ENCODE results near the gene OSER1.
"Not testable (repeated sequence)": the region's sequence is repeated elsewhere in the genome, so short reads cannot be mapped to it uniquely, and the experiment has no call there.

Gene OSER1

DNA sequence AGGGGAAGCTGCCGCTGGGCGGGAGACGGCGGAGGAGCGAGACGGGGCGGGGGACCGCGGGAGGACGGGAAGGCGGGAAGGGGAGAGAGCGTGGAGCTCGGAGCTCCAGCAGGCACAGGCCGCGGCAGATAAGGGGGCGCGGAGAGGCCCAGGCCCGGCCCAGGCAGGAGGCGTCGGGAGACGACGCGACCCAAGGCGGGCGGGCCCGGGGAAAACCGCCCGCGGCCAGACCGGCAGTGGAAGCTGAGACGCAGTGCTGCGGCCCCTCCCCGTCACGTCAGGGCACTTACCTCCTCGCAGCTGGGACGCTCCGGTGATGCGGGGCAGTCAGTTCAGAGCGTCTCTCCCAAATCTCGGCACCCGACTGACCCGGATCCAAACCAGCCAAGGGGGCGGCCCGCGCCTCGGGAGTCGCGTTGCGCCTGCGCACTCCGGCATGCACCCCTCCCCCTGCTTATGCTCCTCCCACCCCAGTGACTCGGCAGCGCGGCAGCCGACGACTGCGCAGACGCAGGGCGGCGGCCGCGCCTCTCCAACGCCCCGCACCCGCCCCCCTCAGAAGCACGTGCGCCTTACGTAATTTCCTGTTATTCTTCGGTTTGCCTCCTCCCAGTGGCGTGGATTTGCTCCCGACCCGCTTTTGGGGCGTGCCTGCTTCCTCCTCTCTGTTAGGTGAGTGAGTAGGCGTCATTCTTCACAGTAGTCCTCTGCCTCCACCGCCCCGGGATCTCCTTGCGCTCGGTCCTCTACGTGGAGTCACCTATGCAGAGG, at the start of gene OSER1:
Gene OSER1, minus strand, starts transcription at position 366 of the 771 bp plus-strand sequence. CDS start 3,814 bp downstream, outside the sequence.
- DNase-seq = peak; percentile 99

DNA sequence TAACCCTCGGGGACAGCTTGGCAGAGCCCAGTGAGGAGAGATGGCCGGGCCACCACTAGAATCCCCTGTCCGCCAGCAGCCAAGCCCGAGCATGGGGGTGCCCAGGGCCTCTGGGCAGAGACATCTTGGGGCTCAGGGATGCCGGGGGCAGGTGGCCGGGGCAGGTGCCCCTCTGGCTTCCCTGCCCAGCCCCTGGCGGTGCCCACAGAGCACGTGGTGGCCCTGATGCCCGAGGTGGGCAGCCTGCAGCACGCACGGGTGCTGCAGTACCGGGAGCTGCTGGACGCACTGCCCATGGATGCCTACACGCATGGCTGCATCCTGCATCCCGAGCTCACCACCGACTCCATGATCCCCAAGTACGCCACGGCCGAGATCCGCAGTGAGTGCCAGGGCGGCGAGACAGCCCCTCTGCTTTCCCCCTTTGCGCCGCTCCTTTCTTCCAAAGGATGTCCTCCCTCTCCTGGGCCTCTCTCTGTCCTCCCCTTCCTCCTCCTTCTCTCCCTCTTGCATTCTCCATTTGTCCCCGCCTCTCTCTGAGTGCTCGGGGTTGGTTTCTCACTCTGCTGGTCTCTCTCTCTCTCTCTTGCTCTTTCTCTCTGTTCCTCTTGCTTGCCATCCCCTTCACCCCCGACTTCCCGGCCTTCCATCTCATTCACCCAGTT, 47.8 kb upstream of the OSER1 start:
- no peak for DNase-seq

DNA sequence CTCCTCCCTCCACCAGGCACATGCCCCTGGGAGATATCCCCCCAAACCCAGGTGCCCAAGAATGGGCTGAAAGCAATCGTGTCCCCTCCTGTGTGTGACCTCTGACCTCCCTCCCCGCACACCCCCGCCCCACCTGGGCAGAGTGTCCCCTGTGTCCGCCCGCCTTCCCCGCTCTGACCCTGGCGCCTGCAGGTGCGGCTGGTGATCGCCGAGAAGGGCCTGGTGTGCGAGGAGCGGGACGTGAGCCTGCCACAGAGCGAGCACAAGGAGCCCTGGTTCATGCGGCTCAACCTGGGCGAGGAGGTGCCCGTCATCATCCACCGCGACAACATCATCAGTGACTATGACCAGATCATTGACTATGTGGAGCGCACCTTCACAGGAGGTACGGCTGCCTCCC, 46.4 kb upstream of the OSER1 start:
- no peak for DNase-seq

DNA sequence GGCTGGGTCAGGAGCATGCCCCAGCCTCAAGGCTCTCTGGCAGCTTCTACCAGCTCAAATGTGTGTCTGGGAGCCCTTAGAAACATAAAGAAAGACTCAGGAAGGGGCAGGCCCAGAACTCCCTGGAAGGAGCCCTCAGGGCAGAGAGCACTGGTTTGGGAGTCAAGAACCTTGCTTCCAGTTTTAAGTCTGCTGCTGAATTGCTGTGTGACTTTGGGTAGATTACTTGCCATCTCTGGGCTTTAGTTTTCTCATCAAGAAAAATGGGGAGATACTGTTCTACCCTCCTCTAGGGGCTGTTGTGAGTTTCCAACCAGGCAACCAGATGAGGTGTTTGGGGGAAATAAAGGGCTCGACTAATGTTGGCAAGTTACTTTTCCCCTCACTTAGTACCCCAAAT, 45.4 kb upstream of the OSER1 start:
- no peak for DNase-seq

DNA sequence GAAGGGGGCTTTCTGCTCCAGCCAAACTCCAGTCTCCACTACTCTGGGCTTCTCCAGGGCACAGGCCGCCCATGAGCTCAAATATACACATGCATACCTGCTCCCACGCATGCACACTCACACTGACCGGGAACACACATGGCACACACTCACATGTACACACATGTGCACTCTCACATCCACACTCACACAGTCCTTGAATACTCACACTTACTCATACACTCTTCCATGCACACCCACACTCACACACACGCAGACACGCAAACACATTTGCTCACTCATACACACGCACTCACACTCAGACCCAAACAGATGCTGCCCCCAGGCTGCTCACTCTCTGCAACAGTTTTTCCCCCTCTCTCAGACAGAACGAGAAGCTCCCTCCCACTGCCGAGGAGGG, 43.5 kb upstream of the OSER1 start:
- no peak for DNase-seq

DNA sequence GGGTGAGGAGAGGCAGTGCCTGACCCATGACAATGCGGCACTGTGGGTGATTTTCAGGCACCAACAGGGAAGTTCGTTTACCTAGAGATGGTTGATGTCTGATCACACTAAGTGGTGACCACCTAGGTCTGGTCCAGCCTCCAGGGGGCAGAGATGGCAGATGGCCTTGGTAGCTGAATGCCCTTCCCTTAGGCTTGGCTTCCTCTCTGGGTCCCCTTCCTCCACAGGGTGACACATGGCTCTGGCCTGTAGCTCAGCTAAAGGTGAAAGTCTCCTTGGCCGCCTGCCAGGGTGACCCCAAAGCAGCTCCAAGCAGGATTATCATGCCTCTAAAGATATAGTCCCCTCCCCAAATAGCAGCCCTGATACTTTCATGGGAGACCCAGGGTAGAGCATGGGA, 43.0 kb upstream of the OSER1 start:
- peak; percentile 13 for DNase-seq

DNA sequence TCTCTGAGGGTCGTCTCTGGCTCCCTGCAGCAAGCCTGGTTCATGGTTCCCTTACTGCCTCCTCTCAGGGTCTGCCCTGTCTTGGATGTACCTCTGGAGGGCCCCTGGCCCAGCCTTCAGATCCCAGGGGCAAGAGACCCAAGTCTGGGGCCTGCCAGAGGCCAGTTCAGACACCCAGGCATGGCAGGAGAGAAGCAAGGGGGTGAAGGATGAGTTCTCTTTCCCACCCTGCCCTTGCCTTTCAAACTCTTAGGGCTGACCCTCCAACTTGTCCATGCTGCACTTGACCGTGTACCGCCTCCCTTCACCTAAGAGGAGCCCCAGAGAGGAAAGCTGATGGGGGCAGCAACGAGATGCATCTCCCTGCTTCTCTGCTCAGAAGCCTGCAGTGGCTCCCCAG, 40.7 kb upstream of the OSER1 start:
- DNase-seq = no peak

DNA sequence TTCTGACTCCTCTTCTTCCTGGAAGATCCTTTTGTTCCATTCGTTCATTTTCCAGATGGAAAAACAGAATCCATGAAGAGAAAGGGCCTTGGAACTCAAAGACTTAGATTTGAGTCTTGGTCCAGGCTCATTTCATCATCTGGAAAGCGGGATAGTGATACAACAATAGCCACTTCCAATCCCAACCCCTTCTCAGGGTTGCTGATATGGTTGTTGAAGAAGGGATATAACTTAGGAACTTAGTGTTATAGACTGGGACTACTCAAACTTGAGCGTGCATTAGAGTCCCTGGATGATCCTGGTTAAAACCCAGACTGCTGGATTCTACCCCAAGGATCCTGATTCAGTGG, 37.8 kb upstream of the OSER1 start:
- DNase-seq = no peak

DNA sequence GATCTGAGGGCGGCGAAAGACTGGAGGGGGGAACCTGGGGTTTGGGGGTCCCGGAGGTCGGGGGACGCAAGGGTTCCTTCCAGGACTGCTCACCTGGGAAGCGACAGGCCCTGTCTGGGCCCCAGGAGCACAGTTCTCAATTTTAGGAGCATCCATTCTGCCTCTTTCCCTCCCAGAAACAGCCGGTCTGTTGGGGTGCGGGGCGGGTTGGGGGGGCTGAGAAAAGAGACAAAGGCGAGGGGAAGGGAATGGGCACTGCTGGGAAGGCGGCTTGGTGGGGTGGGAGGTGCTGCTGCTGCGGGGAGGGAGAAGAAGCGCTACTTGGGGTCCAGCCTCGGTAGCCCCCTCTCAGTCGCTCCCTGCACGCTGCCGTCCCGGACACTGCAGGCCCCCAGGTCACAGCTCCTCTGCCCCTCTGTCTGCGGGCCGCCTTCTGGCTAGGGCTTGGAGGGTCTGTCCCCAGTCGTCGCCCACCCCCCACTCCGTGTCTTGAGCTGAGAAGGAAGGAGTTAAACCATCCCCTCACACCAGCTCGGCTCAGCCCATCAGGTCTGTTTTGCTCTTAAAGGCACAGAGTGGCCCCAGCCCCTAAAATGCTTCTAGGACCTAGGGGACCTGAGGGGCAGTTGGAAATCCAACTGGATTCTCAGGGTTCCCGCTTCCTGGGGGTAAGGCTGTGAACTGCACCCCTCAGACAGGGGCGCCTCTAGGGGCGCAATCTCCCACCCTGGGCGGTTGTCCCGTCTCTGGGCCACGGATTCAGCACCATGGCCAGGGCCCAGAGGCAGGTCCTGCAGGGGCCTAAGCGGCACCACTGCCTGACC, 37.2 kb upstream of the OSER1 start:
- DNase-seq = peak; percentile 86

DNA sequence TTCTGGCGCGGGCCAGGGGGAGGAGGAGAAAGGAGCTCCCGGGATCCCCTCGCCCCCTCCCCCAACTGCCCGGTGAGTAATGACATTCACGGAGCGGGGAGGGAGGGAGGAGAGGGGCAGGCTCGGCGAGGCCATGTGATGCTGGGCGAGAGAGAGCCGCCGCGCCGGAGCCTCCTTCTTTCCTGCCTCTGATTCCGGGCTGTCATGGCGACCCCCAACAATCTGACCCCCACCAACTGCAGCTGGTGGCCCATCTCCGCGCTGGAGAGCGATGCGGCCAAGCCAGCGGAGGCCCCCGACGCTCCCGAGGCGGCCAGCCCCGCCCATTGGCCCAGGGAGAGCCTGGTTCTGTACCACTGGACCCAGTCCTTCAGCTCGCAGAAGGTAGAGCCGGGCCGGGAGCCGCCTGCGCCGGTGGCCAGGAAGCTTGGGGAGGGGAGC, 36.6 kb upstream of the OSER1 start, which contains the start of gene GDAP1L1:
Gene GDAP1L1, plus strand, starts transcription at position 178 of the 441 bp plus-strand sequence. Its CDS starts 27 bp downstream, at position 205.
- DNase-seq = no peak

DNA sequence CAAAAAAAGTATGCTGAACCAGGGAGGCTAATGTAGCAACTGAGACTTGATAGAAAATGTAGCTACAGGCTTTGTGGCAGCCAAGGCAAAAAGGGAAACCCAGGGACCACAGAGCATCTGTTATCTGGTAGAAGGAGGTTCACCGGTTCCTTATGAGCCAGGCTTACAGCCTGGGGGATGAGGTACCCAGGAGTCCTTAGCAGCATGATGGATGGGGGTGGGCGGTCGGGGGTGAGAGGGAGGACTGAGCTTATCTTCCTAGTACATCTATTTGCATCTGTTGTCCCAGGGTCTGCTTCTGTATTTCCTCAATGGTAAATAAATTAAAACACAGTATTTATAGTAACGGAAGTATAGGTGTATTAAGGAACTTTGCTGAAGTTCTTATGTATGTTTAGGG, 35.4 kb upstream of the OSER1 start:
- DNase-seq = no peak

DNA sequence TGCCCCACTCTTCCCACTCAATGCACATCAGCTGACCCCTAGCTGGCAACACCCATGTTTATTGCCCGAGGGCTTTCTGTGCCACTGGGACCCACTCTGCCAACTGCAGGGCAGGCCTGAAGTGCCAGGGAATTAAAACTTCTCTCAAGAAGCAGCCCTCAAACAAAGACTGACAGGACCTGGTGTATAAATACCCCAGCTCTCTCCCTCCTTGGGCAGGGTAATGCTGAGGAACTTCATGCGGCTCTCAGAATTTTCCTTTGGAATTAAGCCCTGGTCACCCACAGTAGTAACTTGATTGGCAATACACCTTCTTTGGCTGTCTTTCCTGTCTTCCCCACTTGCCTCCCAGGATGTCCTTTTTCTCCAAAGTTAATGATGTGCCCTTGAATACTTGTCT, 31.2 kb upstream of the OSER1 start:
- DNase-seq = no peak

DNA sequence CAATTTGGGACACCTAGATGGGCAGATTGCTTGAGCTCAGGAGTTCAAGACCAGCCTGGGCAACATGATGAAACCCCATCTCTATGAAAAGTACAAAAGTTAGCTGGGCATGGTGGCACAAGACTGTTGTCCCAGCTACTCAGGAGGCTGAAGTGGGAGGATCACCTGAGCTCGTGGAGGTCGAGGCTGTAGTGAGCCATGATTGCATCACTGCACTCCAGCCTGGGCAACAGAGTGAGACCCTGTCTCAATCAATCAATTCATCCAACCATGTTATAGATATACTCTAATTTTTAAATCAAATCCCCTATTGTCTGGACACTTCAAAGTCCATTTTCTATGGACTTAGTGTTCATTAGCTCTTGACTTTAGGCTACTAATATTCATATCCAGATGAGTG, 26.3 kb upstream of the OSER1 start:
- DNase-seq = not testable (repeated sequence)

DNA sequence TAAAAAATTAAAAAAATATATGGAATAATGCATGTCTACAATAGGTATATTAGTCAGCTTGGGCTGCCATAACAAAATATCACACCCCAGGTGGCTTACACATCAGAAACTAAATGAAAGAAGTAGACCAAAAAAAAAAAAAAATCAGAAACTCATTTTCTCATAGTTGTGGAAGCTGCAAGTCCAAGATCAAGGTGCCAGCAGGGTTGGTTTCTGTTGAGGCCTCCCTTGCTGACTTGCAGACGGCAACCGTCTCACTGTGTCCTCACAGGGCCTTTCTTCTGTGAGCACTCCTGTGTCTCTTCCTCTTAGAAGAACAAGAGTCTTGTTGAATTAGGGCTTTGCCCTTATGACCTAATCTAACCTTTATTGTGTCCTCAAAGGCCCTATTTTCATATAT, 25.1 kb upstream of the OSER1 start:
- no peak for DNase-seq

DNA sequence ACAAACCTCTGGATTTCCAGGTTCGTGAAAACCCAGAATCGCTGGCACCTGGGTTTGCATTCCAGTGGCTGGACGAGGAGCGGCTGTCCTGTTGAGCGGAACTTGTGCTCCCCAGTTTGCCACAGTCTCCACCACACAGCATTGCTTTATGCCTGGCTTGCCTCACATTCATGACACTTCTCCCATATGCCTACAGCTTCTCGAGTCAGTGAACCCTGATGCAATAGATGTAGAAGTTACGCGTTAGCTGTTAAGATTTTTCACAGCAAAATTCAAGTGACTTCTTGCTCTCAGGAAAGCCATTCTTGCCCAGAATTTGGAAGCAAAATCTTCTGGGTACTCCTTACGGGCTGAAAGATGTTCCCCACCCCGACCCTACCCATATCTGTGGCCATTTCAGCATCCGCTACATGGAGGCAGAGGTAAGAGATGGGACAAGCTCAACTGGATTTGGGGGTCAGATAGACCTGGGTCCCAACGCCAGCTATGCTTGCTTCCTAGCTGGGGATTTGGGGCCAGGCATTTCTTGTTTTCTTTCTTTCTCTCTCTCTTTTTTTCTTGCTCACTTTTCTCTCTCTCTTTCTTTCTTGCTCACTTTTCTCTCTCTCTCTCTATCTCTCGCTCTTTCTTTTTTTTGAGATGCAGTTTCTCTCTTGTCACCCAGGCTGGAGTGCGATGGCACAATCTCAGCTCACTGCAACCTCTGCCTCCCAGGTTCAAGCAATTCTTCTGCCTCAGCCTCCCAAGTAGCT, 24.2 kb upstream of the OSER1 start:
- DNase-seq = no peak

DNA sequence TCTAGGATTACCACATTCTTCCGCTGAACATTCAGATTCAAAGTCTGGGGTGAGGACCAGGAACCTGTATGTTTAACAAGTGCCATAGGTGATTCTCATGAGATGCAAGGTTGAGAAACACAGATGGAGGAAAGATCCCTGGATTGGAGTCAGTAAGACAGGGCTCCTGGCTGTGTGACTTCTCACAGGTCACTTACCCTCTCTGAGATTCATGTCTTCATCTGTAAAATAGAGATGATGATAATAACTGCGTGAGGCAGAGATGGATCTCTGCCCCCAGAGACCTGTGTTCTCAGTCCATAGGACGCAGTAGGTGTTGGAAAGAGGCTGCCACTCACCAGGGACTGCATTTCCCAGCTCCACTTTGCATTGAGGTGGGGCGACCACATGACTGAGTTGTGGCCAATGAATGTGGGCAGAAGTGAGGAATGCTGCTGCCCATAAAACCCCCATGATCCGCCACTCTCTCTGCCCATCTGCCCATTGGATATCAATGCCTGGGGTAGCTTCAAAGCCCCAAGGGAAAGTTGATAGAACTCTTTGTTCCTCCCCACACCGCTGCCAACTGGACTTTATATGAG, 23.0 kb upstream of the OSER1 start:
- DNase-seq = no peak

DNA sequence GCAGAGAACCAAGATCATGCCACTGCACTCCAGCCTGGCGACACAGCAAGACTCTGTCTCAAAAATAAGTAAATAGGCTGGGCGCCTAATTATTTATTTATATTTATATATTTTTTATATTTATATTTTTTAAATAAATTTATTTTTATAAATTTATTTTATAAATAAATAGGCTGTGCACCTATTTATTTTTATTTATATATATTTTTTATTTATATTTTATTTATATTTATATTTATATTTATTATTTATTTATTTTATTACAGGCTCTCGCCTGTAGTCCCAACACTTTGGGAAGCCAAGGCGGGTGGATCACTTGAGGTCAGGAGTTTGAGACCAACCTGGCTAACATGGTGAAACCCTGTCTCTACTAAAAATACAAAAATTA, 21.9 kb upstream of the OSER1 start:
- DNase-seq = not testable (repeated sequence)

DNA sequence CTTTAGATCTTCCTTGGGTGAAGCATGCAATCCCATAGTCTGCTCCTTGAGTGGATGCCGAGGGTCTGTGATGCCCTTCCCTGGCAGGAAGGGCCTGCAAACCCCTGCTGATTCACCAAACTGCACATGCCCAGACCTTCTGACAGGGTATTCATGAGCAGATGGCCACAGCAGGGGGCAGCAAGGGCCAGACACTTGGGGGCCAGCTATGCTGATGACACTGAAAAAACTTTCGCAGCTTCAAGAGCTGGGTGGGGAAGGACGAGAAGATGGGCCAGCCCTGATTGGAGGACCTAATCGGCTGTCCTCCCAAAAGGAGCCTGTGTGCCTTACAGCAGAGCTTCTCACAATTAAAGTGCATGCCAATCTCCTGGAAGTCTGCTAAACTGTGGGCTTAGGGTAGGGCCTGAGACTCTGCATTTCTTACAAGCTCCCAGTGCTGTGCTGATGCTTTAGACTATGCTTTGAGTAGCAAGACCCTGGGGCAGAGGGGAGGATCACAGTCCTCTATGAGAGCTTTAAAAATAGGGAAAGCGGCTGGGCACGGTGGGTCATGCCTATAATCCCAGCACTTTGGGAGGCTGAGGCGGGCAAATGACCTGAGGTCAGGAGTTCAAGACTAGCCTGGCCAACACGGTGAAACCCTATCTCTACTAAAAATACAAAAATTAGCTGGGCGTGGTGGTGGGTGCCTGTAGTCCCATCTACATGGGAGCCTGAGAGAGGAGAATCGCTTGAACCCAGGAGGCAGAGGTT, 21.3 kb upstream of the OSER1 start:
- no peak for DNase-seq

DNA sequence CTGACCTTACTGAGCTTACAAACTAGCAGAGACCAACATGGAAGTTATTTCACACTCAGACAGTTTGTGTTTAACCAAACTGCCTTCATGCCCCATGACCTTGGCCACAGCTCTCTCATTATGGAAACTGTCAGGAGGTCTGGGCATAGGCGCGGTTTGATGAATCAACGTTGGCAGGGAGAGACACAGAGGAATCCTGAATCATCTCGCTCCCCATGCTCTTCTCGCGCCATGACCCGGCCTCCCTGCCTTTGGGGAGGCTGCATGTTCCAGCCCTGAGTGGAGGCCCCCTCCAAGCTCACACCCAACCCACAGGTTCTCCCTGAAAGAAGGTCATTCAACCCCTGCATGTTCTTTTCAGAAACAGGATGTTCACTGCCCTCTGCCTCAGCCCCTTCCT, 20.6 kb upstream of the OSER1 start:
- no peak for DNase-seq

DNA sequence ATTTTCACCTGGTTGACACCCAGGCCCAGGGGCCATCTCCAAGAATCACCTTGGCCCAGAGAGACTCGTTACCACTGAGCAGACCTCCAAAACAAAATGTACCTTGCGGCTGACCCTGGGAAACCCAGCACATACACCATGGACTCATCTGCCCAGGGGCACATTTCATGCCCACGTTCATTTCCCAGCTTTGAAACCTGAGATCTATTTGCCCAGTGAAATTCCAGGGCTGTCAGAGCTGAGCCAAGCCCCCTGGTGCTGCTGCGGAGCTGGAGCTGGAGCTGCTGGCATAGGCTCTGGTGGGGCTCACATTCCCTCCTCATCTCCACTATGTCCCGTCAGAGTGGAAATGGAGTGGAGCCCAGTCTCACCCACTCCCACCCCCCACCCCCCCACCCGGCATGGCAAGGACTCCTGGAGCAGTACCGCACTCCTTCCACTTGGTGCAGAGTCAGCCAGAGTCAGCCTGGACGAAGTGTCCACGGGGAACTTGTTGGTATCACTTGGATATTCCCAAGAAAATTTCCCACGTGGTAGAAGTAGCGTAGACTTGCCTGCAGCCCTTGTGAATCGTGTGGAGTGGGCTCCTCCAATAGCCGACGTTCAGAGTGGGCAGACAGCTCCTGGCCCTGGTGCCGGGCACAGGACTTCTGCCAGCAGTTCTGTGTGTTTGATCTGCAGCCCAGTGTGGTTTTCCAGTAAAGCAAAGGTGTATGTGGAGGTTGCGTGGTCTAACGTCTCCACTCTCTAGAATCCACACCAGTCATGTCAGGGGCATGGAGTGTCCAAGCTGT, 18.1 kb upstream of the OSER1 start:
- DNase-seq = no peak

DNA sequence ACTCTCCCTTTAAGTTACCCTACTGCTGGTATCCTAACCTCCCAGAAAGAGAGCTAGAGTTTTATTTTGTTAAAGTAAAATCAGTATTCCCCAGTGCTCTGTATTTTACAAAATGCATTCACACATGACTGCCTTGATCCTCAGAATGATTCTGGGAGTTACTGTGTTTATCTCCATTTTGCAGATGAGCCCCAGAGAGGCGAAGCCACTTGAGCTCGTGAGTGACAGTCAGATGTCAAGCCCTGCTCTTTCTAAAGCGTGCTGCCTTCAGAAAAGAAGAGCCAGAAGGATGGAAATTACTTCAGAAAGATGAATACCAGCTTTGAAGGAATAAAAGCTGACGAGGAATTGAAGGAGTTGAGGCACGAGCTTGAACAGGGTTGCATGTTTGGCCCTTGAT, 14.1 kb upstream of the OSER1 start:
- peak; percentile 42 for DNase-seq
